ENCODE results near the gene RAB14.

DNA sequence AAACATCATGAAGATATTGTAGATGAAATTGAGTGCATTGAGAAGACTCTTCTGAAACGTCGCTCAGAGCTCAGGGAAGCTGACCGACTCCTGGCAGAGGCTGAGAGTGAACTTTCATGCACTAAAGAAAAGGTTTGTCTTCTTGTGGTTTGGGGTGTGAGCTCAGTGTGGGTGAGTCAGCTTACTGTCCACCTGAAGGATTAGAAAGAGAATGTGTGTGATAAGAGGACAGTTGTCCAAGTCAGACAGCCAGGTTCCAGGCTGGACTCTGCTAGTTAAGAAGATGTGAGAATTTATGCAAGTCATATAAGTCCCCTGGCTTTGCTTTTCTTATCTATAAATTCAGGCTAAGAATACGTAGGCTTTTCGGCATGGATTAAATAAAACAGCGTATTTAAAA is 46.9 kb downstream of the RAB14 start:
- TF ChIP-seq EP300 (conservative IDR thresholded peaks at IDR 0.05; ENCODE audit: poor library complexity, severe bottlenecking): no peak
- TF ChIP-seq RAD21 (conservative IDR thresholded peaks at IDR 0.05): no peak
- TF ChIP-seq, protein P1, sequence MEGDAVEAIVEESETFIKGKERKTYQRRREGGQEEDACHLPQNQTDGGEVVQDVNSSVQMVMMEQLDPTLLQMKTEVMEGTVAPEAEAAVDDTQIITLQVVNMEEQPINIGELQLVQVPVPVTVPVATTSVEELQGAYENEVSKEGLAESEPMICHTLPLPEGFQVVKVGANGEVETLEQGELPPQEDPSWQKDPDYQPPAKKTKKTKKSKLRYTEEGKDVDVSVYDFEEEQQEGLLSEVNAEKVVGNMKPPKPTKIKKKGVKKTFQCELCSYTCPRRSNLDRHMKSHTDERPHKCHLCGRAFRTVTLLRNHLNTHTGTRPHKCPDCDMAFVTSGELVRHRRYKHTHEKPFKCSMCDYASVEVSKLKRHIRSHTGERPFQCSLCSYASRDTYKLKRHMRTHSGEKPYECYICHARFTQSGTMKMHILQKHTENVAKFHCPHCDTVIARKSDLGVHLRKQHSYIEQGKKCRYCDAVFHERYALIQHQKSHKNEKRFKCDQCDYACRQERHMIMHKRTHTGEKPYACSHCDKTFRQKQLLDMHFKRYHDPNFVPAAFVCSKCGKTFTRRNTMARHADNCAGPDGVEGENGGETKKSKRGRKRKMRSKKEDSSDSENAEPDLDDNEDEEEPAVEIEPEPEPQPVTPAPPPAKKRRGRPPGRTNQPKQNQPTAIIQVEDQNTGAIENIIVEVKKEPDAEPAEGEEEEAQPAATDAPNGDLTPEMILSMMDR (IDR thresholded peaks at IDR 0.05; ENCODE audit: poor library complexity, severe bottlenecking): no peak
